Astrocyte of the spinal cord (primary cell): ENCODE data around the gene SLC29A3.
"Not testable (repeated sequence)": the region's sequence is repeated elsewhere in the genome, so short reads cannot be mapped to it uniquely, and the experiment has no call there.

Experiments used
- DNase-seq: peaks from one replicate; pipeline ENCODE4 v3.0.0; 2011; ENCODE audit warnings: low read depth, low spot score
- H3K4me3 ChIP-seq: 2 replicates; pipeline ENCODE4 v1.5.1; 2011; ENCODE audit warnings: low read depth, mild to moderate bottlenecking, low read length, moderate library complexity
- in situ Hi-C: cut with HindIII; loops from 2 replicates; pipeline ENCODE4 v1.10.0; 2017; ENCODE audit warnings: low sequenced_read_pairs
- TF ChIP-seq, protein P1 (sequence below): IDR thresholded peaks from 2 replicates; pipeline ENCODE4 v1.5.1; 2012; ENCODE audit warnings: low read depth, mild to moderate bottlenecking, low read length, inconsistent platforms

Gene SLC29A3

GRCh38 chr10:71357792-71358265 lies 38.8 kb downstream of the SLC29A3 start:
- no peak overlapping the region for H3K4me3 ChIP-seq
- in situ Hi-C loops = no loop called here
- DNase-seq = no peak
- TF ChIP-seq, protein P1, sequence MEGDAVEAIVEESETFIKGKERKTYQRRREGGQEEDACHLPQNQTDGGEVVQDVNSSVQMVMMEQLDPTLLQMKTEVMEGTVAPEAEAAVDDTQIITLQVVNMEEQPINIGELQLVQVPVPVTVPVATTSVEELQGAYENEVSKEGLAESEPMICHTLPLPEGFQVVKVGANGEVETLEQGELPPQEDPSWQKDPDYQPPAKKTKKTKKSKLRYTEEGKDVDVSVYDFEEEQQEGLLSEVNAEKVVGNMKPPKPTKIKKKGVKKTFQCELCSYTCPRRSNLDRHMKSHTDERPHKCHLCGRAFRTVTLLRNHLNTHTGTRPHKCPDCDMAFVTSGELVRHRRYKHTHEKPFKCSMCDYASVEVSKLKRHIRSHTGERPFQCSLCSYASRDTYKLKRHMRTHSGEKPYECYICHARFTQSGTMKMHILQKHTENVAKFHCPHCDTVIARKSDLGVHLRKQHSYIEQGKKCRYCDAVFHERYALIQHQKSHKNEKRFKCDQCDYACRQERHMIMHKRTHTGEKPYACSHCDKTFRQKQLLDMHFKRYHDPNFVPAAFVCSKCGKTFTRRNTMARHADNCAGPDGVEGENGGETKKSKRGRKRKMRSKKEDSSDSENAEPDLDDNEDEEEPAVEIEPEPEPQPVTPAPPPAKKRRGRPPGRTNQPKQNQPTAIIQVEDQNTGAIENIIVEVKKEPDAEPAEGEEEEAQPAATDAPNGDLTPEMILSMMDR = no peak

DNA sequence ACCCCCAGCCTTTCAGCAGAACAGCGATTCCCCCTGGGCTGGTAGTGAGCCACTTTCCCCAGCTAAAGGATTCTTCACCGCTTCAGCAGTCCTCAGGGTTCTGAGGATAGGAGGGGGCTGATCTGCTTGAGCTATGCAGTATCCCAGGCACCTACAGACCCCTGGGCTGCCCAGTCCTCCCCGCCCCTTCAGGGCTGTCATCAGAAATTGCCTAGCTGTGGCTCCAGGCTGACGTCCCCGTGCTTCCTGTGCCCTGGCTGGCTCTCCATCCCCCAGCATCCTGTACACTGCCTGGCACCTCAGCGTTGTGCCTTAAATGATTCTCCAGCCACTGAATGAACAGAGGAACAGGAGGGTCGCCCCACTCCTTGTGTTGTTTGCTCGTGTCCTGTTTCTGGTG lies 39.2 kb downstream of the SLC29A3 start:
- TF ChIP-seq, protein P1 = no peak
- in situ Hi-C loops = no loop called here
- DNase-seq = no peak
- H3K4me3 ChIP-seq = no peak overlapping the region

DNA sequence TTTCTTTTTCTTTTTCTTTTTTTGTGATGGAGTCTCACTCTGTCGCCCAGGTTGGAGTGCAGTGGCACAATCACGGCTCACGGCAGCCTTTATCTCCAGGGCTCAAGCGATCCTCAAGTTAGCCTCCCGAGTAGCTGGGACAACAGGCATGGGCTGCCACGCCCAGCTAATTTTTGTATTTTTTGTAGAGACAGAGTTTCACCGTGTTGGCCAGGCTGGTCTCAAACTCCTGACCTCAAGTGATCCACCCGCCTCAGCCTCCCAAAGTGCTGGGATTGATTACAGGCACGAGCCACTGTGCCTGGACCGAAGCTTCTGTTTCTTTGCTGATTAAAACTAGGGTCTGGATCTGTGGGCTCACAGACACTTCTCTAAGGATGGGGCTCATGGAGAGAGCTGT lies 39.8 kb downstream of the SLC29A3 start:
- H3K4me3 ChIP-seq, DNase-seq, in situ Hi-C loops: not testable (repeated sequence)

GRCh38 chr10:71359364-71360046 lies 40.4 kb downstream of the SLC29A3 start:
- in situ Hi-C loops = no loop called here
- DNase-seq = no peak
- TF ChIP-seq, protein P1 = no peak
- H3K4me3 ChIP-seq = no peak overlapping the region

DNA sequence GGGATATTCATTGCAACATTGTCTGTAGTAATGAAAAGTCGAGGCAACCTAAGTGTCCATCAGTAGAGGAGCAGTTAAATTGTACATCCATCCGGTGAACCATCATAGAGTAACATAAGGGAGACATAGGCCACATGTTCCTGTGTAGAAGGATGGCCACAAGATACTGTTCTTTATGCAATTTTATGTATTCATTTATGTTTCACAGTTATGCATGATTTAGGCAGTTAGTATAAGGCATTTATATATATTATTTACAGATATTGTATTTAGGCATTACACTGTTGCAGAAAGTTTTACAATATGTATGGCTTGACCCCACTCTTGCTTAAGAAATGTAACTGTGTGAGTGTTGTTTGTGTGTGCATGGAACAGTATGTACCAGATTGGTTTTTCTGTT lies 41.7 kb downstream of the SLC29A3 start:
- in situ Hi-C loops = no loop called here
- DNase-seq = no peak
- TF ChIP-seq, protein P1 = no peak
- H3K4me3 ChIP-seq = no peak overlapping the region

DNA sequence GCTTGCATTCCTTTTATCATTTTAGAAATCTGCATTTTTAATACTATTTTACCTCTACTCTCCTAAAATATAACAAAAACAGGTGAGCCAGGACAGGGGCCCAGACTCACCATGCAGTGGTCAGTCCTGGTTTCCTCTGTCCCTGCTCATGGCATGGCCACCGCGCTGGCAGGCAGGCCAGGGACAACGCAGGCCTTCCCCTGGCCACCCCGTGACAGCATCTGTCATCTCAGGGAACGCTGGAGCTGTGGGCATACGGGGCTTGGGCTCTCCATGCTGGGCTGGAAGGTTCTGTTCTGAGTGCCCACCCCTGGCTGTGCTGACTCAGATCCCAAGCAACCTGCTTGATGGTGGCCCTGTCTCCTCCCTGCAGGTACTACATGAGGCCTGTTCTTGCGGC lies 42.5 kb downstream of the SLC29A3 start:
- H3K4me3 ChIP-seq = no peak overlapping the region
- TF ChIP-seq, protein P1 = no peak
- DNase-seq = no peak
- in situ Hi-C loops = no loop called here

- DNase-seq = no peak
- H3K4me3 ChIP-seq = no peak overlapping the region
- in situ Hi-C loops = no loop called here
- TF ChIP-seq, protein P1 = no peak
These were observed 43.1 kb downstream of the SLC29A3 start for GRCh38 chr10:71362141-71362540.
